CD4-positive, alpha-beta T cell treated with Interferon alpha-2 for 1 hour (primary cell): Measurements from ENCODE around the gene TPD52L1.
A peak's percentile ranks its signal among the peaks of the same experiment; 100 is the strongest.
"Not testable (repeated sequence)": the region's sequence is repeated elsewhere in the genome, so short reads cannot be mapped to it uniquely, and the experiment has no call there.

Source experiments
- DNase-seq, 2 donors: peaks; one replicate each; pipeline ENCODE4 v3.0.0-alpha.2; 2020 to 2022

Gene TPD52L1

GRCh38 chr6:125277838-125278237 lies 124.3 kb downstream of the TPD52L1 start:
- no peak for DNase-seq

GRCh38 chr6:125279961-125280360 lies 126.4 kb downstream of the TPD52L1 start:
- peak in 1 of 2 donors; percentile 5 for DNase-seq

- not testable (repeated sequence) for DNase-seq
Measured at GRCh38 chr6:125280370-125281035, 126.9 kb downstream of the TPD52L1 start.

GRCh38 chr6:125282470-125282869 lies 128.9 kb downstream of the TPD52L1 start:
- not testable (repeated sequence) for DNase-seq

- DNase-seq: no peak
Measured at GRCh38 chr6:125285353-125285752, 131.8 kb downstream of the TPD52L1 start.

GRCh38 chr6:125285936-125286335 lies 132.4 kb downstream of the TPD52L1 start:
- no peak for DNase-seq

- DNase-seq: no peak
Measured at GRCh38 chr6:125287718-125288117, 134.1 kb downstream of the TPD52L1 start.

GRCh38 chr6:125293587-125293986 lies 140.0 kb downstream of the TPD52L1 start:
- DNase-seq: no peak

GRCh38 chr6:125294036-125294435 lies 140.5 kb downstream of the TPD52L1 start:
- DNase-seq: no peak

GRCh38 chr6:125294925-125295324 lies 141.4 kb downstream of the TPD52L1 start:
- DNase-seq: no peak

GRCh38 chr6:125296471-125296870 lies 142.9 kb downstream of the TPD52L1 start:
- DNase-seq: no peak

- peak in 1 of 2 donors; percentile 33 for DNase-seq
Measured at GRCh38 chr6:125299257-125299656, 145.7 kb downstream of the TPD52L1 start.

GRCh38 chr6:125300992-125301434 lies 147.4 kb downstream of the TPD52L1 start:
- DNase-seq: peak in 1 of 2 donors; percentile 3

- peak; percentile 36 to 54 for DNase-seq
Measured at GRCh38 chr6:125301435-125302391, 148.1 kb downstream of the TPD52L1 start, which contains the start of gene HDDC2. HDDC2 (minus strand) TSS chr6:125301967; CDS start chr6:125301932, 35 bp downstream.

- peak in 1 of 2 donors; percentile 45 for DNase-seq
Measured at GRCh38 chr6:125302840-125303511, 149.4 kb downstream of the TPD52L1 start.

- no peak for DNase-seq
Measured at GRCh38 chr6:125303512-125303854, 149.9 kb downstream of the TPD52L1 start.

GRCh38 chr6:125304970-125305660 lies 151.5 kb downstream of the TPD52L1 start:
- no peak for DNase-seq

- DNase-seq: no peak
Measured at GRCh38 chr6:125306756-125307149, 153.2 kb downstream of the TPD52L1 start.

- no peak for DNase-seq
Measured at GRCh38 chr6:125307150-125307838, 153.7 kb downstream of the TPD52L1 start.

GRCh38 chr6:125307964-125308615 lies 154.5 kb downstream of the TPD52L1 start:
- no peak for DNase-seq

- peak; percentile 2 to 69 for DNase-seq
Measured at GRCh38 chr6:125310994-125311649, 157.5 kb downstream of the TPD52L1 start.
